Vagina (tissue), 2 donors: ENCODE measurements around the gene TNNT3.

ENCODE experiments used
- POLR2A ChIP-seq, 2 donors: fragments of 450-650 bp; IDR thresholded peaks; one replicate each; pipeline ENCODE4 v1.6.1; 2017; ENCODE audit warnings: antibody characterized with exemption in 2 of 2, mild to moderate bottlenecking in 2 of 2, moderate library complexity in 2 of 2
- POLR2AphosphoS5 ChIP-seq, 2 donors: sonication (generic); formaldehyde crosslinking; IDR thresholded peaks; one replicate each; pipeline ENCODE4 v1.9.0; 2017; ENCODE audit warnings: antibody characterized with exemption in 2 of 2, mild to moderate bottlenecking in 2 of 2, low read depth in 1 of 2; ENCODE audit not compliant: insufficient read depth in 1 of 2
- TF ChIP-seq, protein P1 (sequence below), 3 experiments: fragments of 450-650 bp in 2 of 3; fragments of 200-600 bp in 1 of 3; sonication (generic) in 1 of 3; IDR thresholded peaks; one replicate each; pipeline ENCODE4 v1.5.1; 2017 to 2019; ENCODE audit warnings: antibody characterized with exemption in 3 of 3, mild to moderate bottlenecking in 2 of 3, moderate library complexity in 2 of 3

DNA sequence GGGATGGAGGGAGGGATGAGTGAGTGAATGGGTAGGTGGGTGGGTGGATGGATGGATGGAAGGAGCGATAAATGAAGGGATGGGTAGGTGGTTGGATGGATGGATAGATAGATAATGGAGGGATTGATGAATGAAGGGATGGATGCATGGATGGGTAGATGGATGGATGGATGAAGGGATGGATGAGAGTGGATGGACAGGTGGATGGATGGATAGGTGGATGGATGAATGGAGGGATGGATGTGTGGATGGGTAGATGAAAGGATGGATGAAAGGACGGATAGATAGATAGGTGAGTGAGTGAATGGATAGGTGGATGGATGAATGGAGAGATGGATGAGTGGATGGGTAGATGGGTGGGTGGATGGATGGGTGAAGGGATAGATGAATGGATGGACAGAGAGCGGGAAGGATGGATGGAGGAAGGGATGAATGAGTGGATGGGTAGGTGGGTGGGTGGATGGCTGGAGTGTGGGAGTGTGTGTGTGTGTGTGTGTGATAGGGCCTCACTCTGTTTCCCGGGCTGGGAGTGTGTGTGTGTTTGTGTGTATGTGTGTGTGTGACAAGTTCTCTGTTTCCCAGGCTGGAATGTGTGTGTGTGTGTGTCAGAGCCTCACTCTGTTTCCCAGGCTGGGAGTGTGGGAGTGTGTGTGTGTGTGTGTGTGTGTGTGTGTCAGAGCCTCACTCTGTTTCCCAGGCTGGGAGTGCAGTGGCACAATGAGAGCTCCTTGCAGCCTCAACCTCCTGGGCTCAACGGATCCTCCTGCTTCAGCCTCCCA, 25.7 kb upstream of the TNNT3 start:
- TF ChIP-seq POLR2A (IDR thresholded peaks at IDR 0.05) (no peak), POLR2AphosphoS5 (IDR thresholded peaks at IDR 0.05; ENCODE audit: insufficient read depth in 1 of 2, low read depth in 1 of 2) (no peak)
- TF ChIP-seq, protein P1, sequence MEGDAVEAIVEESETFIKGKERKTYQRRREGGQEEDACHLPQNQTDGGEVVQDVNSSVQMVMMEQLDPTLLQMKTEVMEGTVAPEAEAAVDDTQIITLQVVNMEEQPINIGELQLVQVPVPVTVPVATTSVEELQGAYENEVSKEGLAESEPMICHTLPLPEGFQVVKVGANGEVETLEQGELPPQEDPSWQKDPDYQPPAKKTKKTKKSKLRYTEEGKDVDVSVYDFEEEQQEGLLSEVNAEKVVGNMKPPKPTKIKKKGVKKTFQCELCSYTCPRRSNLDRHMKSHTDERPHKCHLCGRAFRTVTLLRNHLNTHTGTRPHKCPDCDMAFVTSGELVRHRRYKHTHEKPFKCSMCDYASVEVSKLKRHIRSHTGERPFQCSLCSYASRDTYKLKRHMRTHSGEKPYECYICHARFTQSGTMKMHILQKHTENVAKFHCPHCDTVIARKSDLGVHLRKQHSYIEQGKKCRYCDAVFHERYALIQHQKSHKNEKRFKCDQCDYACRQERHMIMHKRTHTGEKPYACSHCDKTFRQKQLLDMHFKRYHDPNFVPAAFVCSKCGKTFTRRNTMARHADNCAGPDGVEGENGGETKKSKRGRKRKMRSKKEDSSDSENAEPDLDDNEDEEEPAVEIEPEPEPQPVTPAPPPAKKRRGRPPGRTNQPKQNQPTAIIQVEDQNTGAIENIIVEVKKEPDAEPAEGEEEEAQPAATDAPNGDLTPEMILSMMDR (IDR thresholded peaks at IDR 0.05), result no peak
